NCI-H82 treated with DMSO at 0.1 percent for 48 hours (cell line): ENCODE data around the gene ARHGEF6.
A peak's percentile ranks its signal among the peaks of the same experiment; 100 is the strongest.

ENCODE experiments used
- DNase-seq: peaks from one replicate; lab custom pipeline; 2025; ENCODE audit not compliant: unreplicated experiment; lab: John Stamatoyannopoulos, UW

The ARHGEF6 gene

DNA sequence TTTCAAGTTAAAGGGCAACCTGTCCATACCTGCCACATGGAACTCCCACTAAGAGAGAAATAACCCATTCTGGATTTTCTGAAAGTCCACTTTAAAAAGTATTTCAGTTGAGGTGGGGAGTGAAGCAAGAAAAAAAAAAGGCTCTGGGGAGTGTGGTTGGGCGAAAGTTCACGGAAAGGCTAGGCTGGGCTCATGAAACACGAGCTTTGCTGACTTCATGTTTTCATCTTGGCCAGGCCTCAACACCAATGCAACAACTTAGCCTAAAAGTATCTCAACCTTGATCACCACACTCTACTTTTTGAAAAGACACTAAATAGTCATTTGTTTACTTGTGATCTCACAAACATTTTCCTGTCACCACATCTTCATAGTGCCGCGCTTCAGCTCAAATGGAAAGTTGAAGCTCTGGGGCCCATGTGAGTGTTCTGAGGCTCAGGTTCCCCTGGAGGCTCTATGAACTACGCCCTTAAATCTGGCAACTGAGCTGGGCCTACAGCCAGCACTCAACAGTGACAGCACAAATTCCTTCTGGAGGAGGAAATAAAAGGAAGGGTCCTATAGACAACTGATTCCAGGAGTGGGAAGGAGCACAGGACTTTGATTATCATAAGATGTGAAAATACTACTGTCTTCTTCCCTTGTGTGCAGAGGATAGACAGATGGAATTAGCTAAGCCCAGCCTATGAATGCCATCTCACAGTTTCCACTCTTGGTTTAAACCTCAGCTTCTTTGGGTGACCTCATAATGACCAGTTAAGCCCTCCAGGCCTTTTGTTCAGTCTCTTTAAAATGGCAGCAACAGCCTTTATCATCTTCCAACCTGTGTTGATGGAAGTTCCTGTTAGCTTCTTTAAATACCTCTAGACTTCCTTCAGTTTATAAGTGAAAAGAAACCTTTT is 127.7 kb downstream of the ARHGEF6 start:
- no peak for DNase-seq

GRCh38 chrX:136650811-136651210 is 129.9 kb downstream of the ARHGEF6 start:
- no peak for DNase-seq

DNA sequence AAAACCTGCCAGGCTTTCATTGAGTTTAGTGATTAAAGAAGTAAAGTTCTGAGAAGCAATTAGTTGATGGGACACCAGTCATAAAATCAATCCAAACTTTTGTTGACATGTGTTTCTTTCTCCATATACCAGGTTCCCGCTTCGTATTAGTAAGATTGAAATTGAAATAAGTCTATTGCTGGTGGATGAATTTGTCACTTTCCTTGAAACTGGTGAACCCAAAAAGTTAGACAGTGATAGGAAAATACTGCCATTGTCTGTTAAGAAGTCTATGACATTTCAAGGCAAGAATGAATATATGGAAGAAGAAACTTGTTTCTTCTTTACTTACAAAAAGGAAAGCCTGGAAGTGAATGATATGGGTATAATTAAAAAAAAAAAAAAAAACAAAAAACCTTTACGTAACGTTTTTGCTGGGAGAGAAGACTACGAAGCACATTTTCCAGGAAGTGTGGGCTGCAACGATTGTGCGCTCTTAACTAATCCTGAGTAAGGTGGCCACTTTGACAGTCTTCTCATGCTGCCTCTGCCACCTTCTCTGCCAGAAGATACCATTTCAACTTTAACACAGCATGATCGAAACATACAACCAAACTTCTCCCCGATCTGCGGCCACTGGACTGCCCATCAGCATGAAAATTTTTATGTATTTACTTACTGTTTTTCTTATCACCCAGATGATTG is 132.9 kb downstream of the ARHGEF6 start, which contains the start of gene CD40LG:
Gene CD40LG, plus strand, starts transcription at position 482 of the 684 bp plus-strand sequence. Its CDS starts 91 bp downstream, at position 573.
- DNase-seq, result no peak

GRCh38 chrX:136646602-136647239 is 134.0 kb downstream of the ARHGEF6 start:
- no peak for DNase-seq

DNA sequence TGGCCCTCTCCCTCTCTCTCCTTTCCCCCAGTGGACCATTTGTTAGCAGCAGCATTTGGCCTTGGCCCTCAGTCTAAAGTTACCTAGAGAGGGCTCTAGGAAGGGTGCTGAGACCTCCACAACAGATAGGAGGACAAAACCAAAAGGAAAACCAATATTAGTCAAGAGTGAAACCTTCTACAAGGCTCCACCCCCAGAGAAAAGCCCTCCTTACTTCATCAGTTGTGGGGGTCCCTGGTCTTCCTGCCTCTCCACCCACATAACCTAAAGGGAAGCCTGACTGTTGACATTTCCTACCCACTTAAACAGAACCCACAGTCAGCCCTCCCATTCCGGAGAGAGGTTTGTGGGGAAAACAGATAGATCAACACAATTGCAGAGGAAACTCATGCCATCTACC is 137.5 kb downstream of the ARHGEF6 start:
- DNase-seq, result no peak

- no peak for DNase-seq
These were observed 141.1 kb downstream of the ARHGEF6 start for GRCh38 chrX:136639506-136640176.

- DNase-seq, result peak; percentile 80
These were observed 144.6 kb downstream of the ARHGEF6 start for GRCh38 chrX:136636121-136636520.

GRCh38 chrX:136635235-136635634 is 145.5 kb downstream of the ARHGEF6 start:
- DNase-seq, result no peak

- DNase-seq, result no peak
These were observed 149.9 kb downstream of the ARHGEF6 start for GRCh38 chrX:136630881-136631280.

DNA sequence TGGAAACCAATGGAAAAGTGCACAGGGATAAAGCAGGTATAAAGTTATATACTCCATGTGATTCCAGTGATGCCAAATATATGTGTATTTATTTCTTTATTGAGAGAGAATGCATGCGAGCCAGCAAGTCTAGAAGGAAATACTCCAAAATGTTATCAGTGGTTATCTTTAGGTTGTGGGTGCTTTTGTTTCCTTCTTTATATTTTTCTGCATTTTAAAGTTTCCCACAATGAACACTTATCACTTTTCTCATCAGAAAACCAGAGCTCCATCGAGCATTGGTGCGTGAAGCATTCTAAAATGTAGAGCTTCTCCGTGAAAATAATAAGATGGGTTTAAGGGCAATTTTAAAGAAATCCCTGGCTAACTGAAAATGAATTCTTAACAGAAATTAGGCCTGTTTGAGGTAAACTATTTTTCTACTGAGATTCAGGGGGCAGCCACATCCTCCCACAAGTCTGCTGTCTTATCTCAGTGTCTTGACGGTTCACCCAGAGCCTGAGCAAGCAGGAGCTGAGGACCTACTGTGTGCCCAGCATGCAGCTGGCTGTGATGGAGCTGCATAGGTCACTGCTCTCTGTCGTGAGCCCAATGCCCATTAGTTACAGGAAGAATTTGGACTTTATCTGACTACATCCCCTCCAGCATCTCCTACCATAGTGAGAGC is 151.5 kb downstream of the ARHGEF6 start:
- no peak for DNase-seq

- DNase-seq, result no peak
These were observed 153.3 kb downstream of the ARHGEF6 start for GRCh38 chrX:136627409-136627808.

GRCh38 chrX:136626891-136627290 is 153.8 kb downstream of the ARHGEF6 start:
- no peak for DNase-seq

- DNase-seq, result no peak
These were observed 154.5 kb downstream of the ARHGEF6 start for GRCh38 chrX:136626237-136626636.

DNA sequence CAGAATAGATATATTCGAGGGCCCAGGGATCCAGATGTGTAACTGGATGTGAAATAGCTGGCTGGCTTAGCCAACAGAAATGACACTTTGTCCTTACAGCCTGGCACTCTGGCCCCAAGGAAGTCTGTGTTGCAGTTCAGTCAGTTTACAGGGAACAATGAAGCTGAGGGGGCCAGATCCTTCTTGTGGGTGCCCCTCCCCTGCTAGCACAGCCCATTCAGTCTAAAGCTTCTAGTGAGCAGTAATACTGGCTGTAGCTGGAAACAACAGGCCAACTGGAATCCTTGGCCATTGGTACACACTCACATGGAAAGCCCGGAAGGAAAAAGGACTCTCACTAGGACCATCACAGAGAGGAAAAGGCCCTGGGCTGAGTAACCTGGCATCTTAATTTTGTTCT is 155.5 kb downstream of the ARHGEF6 start:
- no peak for DNase-seq

GRCh38 chrX:136623396-136623795 is 157.3 kb downstream of the ARHGEF6 start:
- DNase-seq, result no peak

- no peak for DNase-seq
These were observed 158.2 kb downstream of the ARHGEF6 start for GRCh38 chrX:136622568-136622967.

- DNase-seq, result no peak
These were observed 160.0 kb downstream of the ARHGEF6 start for GRCh38 chrX:136620780-136621179.

GRCh38 chrX:136619899-136620505 is 160.7 kb downstream of the ARHGEF6 start:
- DNase-seq, result no peak

DNA sequence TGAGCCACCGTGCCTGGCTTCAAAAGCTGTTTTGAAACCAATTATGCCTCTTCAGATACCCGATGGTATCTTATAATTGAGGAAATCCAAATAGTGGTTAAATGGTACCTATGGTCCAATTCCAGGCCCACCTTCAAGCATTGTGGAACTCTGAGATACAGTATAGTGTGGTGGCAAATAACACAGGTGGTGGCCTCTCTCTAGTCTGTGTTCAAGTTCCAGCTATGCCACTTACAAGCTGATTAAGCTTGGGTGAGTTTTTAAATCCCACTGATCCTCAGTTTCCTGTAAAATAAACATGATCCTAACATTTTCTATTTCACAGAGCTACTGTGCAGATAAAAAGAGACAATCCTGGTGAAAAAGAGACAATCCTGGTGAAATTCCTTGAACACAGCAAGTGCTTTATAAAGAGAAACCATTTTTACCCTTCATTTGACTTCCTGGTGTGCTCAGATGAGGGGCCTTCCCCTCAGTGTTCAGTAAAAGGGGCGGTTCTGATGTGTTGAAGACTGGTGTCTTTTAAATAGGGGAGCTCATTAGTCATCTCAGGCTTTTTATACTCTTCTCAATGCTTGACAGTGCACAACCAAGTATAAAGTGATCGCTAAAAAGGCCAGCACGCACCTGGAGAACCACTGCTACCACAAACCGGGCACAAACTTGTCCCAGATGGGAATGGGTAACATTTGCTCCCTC is 163.6 kb downstream of the ARHGEF6 start:
- no peak for DNase-seq
